H1 (cell line): ENCODE data around the gene IGLL5. TPM values are rescaled to one million over a fixed set of nuclear protein-coding genes. Genes with fewer than 3 reads are reported as not detected.

Experiments used
- BCL11A ChIP-seq, 2 experiments: IDR thresholded peaks; one replicate each; pipeline ENCODE4 v1.6.1; 2011; ENCODE audit warnings: low read depth in 2 of 2, low read length in 2 of 2, mild to moderate bottlenecking in 2 of 2
- CHD2 ChIP-seq: IDR thresholded peaks from 2 replicates; pipeline ENCODE4 v1.6.1; 2012; ENCODE audit warnings: low read length, improper control_type of control experiment
- KDM5A ChIP-seq: fragments of 200-600 bp; IDR thresholded peaks from 2 replicates; pipeline ENCODE4 v1.7.1; 2012; ENCODE audit warnings: mild to moderate bottlenecking, low read length, inconsistent platforms, mixed read lengths
- POLR2AphosphoS5 ChIP-seq: IDR thresholded peaks from 2 replicates; pipeline ENCODE4 v1.6.1; 2011; ENCODE audit warnings: low read depth, low read length
- RAD21 ChIP-seq, 2 experiments: IDR thresholded peaks in 1 of 2; conservative IDR thresholded peaks in 1 of 2; 2 replicates each; pipeline ENCODE4 v1.6.1; 2011; ENCODE audit warnings: low read depth in 2 of 2, low read length in 2 of 2, improper control_type of control experiment in 1 of 2, inconsistent platforms in 1 of 2, mild to moderate bottlenecking in 1 of 2, moderate library complexity in 1 of 2
- RFX5 ChIP-seq: IDR thresholded peaks from 2 replicates; pipeline ENCODE4 v1.6.1; 2011; ENCODE audit warnings: low read depth, low read length, improper control_type of control experiment, borderline replicate concordance
- SIRT6 ChIP-seq: IDR thresholded peaks from one replicate; pipeline ENCODE4 v1.7.1; 2012; ENCODE audit warnings: low read length, inconsistent platforms
- SUZ12 ChIP-seq: fragments of 200-600 bp; sonication (generic); IDR thresholded peaks from 2 replicates; pipeline ENCODE4 v1.6.1; 2012; ENCODE audit warnings: mild to moderate bottlenecking, inconsistent platforms, low read length, moderate library complexity, mixed read lengths
- TBP ChIP-seq: IDR thresholded peaks from 2 replicates; pipeline ENCODE4 v1.6.1; 2011; ENCODE audit warnings: low read depth, low read length, improper control_type of control experiment
- polyA plus RNA-seq, 7 experiments: library from polyadenylated mRNA; depleted of rRNA in 3 of 7; stranded (reverse) in 5 of 7; unstranded in 2 of 7; fragments of >200 nt in 5 of 7; fragments of 200-250 nt in 2 of 7; gene quantifications; 1 replicate in 5 of 7; 2 replicates in 1 of 7; 4 replicates in 1 of 7; pipeline versions ENCODE4 v1.2.1 to v1.2.3, GENCODE V29; 2011 to 2013; ENCODE audit warnings: missing spikeins in 2 of 7, mixed read lengths in 2 of 7
- total RNA-seq: library from RNA; stranded (reverse); fragmentation: NEBNext Ultra II Directional; extraction: Animal tissue kit (Norgen Biotek cat#: 25700); gene quantifications from 2 replicates; pipeline ENCODE4 v1.2.1, GENCODE V29; 2021

The IGLL5 gene
- total and polyA plus RNA-seq, 2 of the 8 experiments (the other 6 are each of a cell fraction or from before 2014, with no cell fraction given): not detected

DNA sequence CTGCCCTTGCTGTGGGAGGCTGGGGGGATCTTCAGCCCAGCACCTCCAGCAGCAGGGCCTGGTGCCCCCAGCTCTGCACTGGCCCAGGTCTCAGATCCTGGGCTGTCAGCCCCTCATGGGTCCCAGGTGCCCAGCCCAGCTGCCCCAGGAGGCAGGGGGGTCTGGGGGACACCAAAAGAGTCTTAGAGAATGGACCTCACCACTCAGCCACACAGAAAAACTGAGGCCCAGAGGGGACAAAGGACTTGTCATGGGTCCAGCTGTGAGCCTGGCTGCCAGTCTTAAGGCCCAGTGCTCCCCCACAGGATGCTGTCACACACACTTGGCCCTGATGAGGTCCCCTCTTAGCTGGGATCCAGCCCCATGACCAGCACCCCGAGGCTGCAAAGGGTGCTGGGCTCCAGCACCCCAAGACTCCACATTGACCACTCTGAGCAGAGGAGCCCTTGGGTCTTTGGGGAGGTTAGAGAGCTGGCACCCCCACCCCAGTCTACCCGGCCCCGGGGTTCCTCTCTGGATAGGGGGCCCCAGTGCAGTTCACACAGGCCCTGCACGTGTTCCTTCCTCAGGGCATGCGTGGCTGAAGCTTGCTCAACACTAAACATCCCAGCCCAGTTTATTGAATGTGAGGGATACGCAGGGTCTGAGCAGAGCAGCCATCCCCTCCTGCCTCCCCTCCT lies 54.4 kb downstream of the IGLL5 start (continued):
- TF ChIP-seq RAD21 (IDR thresholded peaks at IDR 0.05 in 1 of 2, conservative IDR thresholded peaks at IDR 0.05 in 1 of 2; ENCODE audit: low read depth in 2 of 2, low read length in 2 of 2) (no peak), BCL11A (IDR thresholded peaks at IDR 0.05; ENCODE audit: low read depth in 2 of 2, low read length in 2 of 2) (no peak), RFX5 (no peak), TBP (no peak), KDM5A (no peak), SUZ12 (no peak), CHD2 (no peak), POLR2AphosphoS5 (no peak), SIRT6 (no peak)
- TF ChIP-seq, all 59 proteins: peak for 0
